22Rv1 (cell line): ENCODE data around the gene MYO10.

ENCODE experiments used
- H3K27ac ChIP-seq: fragments of 450-650 bp; 2 replicates; pipeline ENCODE4 v1.5.1; 2017
- ZFX ChIP-seq: fragments of 450-650 bp; IDR thresholded peaks from 2 replicates; pipeline ENCODE4 v1.6.1; 2017; ENCODE audit warnings: antibody characterized with exemption, borderline replicate concordance
- TF ChIP-seq, protein P1 (sequence below): fragments of 450-650 bp; IDR thresholded peaks from 2 replicates; pipeline ENCODE4 v1.5.1; 2017; ENCODE audit warnings: mild to moderate bottlenecking

The MYO10 gene

GRCh38 chr5:16691731-16692130 lies 244.4 kb downstream of the MYO10 start:
- no peak overlapping the region for H3K27ac ChIP-seq
- TF ChIP-seq, protein P1, sequence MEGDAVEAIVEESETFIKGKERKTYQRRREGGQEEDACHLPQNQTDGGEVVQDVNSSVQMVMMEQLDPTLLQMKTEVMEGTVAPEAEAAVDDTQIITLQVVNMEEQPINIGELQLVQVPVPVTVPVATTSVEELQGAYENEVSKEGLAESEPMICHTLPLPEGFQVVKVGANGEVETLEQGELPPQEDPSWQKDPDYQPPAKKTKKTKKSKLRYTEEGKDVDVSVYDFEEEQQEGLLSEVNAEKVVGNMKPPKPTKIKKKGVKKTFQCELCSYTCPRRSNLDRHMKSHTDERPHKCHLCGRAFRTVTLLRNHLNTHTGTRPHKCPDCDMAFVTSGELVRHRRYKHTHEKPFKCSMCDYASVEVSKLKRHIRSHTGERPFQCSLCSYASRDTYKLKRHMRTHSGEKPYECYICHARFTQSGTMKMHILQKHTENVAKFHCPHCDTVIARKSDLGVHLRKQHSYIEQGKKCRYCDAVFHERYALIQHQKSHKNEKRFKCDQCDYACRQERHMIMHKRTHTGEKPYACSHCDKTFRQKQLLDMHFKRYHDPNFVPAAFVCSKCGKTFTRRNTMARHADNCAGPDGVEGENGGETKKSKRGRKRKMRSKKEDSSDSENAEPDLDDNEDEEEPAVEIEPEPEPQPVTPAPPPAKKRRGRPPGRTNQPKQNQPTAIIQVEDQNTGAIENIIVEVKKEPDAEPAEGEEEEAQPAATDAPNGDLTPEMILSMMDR: no peak
- no peak for TF ChIP-seq ZFX

DNA sequence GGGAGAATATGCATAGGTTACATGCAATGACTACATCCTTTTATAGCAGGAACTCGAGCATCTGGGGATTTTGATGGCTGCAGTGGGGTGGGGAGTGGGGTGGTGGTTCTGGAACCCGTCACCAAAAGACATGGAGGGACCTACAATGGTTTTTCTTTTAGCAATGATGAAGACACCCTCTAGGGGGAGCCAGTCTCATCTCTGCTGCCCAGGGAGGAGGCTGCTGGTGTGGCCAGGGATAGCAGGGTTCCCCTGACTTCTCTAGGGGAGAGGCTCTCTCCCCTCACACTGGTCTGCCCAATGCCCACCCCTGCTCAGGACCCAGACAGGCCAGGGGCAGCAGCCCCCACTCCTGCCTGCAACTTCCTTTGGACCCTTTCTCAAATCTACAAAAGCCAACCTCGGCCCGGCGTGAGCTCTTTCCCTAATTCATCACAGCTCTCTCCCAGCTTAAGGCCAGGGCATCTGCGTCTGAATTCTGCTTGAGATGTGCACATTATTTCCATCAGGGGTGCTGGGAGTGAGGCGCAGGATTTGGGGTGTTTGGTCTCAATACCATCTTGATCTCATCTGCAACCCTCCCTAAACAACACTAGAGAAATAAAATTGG lies 245.7 kb downstream of the MYO10 start:
- H3K27ac ChIP-seq: no peak overlapping the region
- no peak for TF ChIP-seq ZFX
- TF ChIP-seq, protein P1: peak; percentile 87

- H3K27ac ChIP-seq: no peak overlapping the region
- no peak for TF ChIP-seq ZFX
- TF ChIP-seq, protein P1: no peak
Observed at GRCh38 chr5:16687898-16688297, 248.2 kb downstream of the MYO10 start.

- TF ChIP-seq, protein P1: no peak
- no peak for TF ChIP-seq ZFX
- H3K27ac ChIP-seq: no peak overlapping the region
Observed at GRCh38 chr5:16685069-16685468, 251.0 kb downstream of the MYO10 start.

GRCh38 chr5:16681876-16682275 lies 254.2 kb downstream of the MYO10 start:
- no peak for TF ChIP-seq ZFX
- TF ChIP-seq, protein P1: no peak
- H3K27ac ChIP-seq: no peak overlapping the region

DNA sequence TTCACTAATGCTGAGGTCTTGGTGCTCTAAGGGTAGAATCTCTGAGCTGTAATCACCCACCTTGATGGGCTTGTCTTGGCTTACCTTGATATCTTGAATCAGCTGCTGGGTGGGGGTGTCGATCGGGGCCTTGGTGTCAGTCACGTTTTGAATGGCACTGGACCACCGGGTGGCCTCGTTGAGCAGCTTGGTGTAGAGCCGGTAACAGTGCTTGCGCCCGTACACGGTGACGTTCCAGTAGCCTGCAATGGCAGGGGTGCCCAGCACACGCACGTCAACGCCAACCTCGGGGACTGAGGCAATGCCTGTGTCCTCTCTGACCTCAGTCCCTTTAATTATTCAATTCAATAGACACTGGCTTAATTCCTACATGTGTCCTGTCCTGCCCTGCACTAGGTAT lies 256.2 kb downstream of the MYO10 start:
- no peak overlapping the region for H3K27ac ChIP-seq

GRCh38 chr5:16679190-16679589 lies 256.9 kb downstream of the MYO10 start:
- TF ChIP-seq, protein P1: no peak
- TF ChIP-seq ZFX: no peak
- H3K27ac ChIP-seq: no peak overlapping the region

More for the DNA sequence above, 256.2 kb downstream of the MYO10 start:
- no peak for TF ChIP-seq ZFX
- TF ChIP-seq, protein P1: peak; percentile 34
